Fibroblast of mammary gland (primary cell): ENCODE data around the gene RASA1.

ENCODE experiments used
- DNase-seq: peaks from one replicate; pipeline ENCODE4 v3.0.0-alpha.2; 2010; ENCODE audit warnings: low read depth
- H3K4me3 ChIP-seq: 2 replicates; pipeline ENCODE4 v1.5.1; 2011; ENCODE audit warnings: low read depth, mild to moderate bottlenecking, low read length, moderate library complexity; ENCODE audit not compliant: control insufficient read depth
- CTCF ChIP-seq: conservative IDR thresholded peaks from 2 replicates; pipeline ENCODE4 v1.5.1; 2011; ENCODE audit warnings: low read depth, low read length, inconsistent platforms; ENCODE audit not compliant: control insufficient read depth, insufficient read depth

RASA1 gene

GRCh38 chr5:87321605-87322004 lies 53.9 kb downstream of the RASA1 start:
- no peak for TF ChIP-seq CTCF
- no peak for DNase-seq
- H3K4me3 ChIP-seq: no peak overlapping the region

- no peak overlapping the region for H3K4me3 ChIP-seq
- TF ChIP-seq CTCF: no peak
- no peak for DNase-seq
Observed at GRCh38 chr5:87322381-87322780, 54.7 kb downstream of the RASA1 start.

- DNase-seq: peak; percentile 8
- H3K4me3 ChIP-seq: no peak overlapping the region
- no peak for TF ChIP-seq CTCF
Observed at GRCh38 chr5:87327998-87328397, 60.3 kb downstream of the RASA1 start.

- H3K4me3 ChIP-seq: no peak overlapping the region
- TF ChIP-seq CTCF: no peak
- DNase-seq: no peak
Observed at GRCh38 chr5:87329114-87329513, 61.4 kb downstream of the RASA1 start.

- no peak for TF ChIP-seq CTCF
- H3K4me3 ChIP-seq: no peak overlapping the region
- no peak for DNase-seq
Observed at GRCh38 chr5:87339986-87340385, 72.3 kb downstream of the RASA1 start.

- no peak for TF ChIP-seq CTCF
- no peak for DNase-seq
- H3K4me3 ChIP-seq: no peak overlapping the region
Observed at GRCh38 chr5:87340716-87341115, 73.0 kb downstream of the RASA1 start.

GRCh38 chr5:87347272-87347671 lies 79.6 kb downstream of the RASA1 start:
- TF ChIP-seq CTCF: no peak
- DNase-seq: no peak
- H3K4me3 ChIP-seq: no peak overlapping the region
